NCI-H526 treated with DMSO at 0.1 percent for 48 hours (cell line): ENCODE results near the gene SLC25A24.

Experiments
- DNase-seq: peaks from one replicate; lab custom pipeline; 2025; lab: John Stamatoyannopoulos, UW

SLC25A24 gene

GRCh38 chr1:108097018-108097417 is 103.1 kb downstream of the SLC25A24 start:
- no peak for DNase-seq

DNA sequence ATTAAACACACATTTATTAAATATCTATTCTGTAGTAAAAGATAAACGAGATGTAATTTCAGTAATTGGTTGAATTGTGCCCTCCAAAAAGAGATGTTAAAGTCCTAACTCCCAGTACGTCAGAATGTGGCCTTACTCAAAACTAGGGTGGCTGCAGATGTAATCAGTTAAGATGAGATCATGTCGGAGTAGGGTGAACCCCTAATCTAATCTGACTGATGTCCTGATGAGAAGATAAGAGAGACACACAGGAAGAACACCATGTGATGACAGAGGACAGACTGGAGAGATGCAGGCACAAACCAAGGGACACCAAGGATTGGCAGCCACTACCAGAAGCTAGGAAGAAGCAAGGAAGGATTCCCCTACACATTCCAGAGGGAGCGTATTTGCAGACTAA is 104.1 kb downstream of the SLC25A24 start:
- no peak for DNase-seq

DNA sequence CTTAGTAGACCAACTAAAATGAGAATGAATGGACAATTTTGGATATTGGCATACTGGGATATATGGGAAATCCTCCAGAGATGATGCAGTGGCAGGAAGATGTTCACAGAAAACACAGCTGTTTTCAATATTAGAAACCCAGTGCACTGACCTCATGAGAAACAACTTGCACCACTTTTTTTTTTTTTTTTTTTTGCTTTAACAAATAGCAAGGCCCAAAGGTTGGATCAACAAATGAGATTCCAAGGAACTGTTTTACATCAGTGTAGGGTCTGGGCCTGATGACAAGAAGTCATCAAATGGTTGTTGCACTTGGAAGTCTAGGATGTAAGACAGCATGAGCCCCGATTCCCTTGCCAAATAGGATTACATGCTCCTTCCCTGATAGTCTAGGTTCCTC is 110.7 kb downstream of the SLC25A24 start:
- DNase-seq: no peak

GRCh38 chr1:108085628-108086027 is 114.5 kb downstream of the SLC25A24 start:
- no peak for DNase-seq

- DNase-seq: no peak
These were observed 115.2 kb downstream of the SLC25A24 start for GRCh38 chr1:108084866-108085477.
